Upper lobe of left lung (tissue), 4 donors: Measurements from ENCODE around the gene NKAIN2.

Experiments used
- POLR2AphosphoS5 ChIP-seq, 2 donors: sonication (generic); formaldehyde crosslinking; IDR thresholded peaks; one replicate each; pipeline ENCODE4 v1.5.1; 2017; ENCODE audit warnings: antibody characterized with exemption in 2 of 2
- TF ChIP-seq, protein P1 (sequence below), 6 experiments: fragments of 450-650 bp in 4 of 6; fragments of 200-600 bp in 2 of 6; sonication (generic) in 2 of 6; IDR thresholded peaks; one replicate each; pipeline ENCODE4 v1.5.1; 2016 to 2019; ENCODE audit warnings: antibody characterized with exemption in 6 of 6

DNA sequence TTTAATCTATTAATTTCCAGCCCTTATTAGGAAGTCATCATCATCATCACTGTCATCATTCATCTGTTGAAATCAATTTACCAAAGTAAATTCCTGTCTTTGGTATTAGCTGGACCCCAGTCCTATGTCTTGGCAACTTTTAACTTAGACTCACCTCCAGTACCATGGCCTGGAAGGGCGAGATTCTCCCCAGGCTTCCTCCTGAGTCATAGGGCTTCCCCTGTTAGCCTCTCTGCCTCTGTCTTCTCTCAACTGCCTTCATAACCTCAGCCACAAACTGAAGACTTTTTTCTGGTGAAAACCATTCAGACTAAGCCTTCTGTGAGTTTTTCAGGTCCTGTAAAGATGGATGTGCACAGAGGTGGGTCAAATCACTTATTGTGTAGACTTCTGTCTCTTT, 95.0 kb downstream of the NKAIN2 start:
- TF ChIP-seq, protein P1, sequence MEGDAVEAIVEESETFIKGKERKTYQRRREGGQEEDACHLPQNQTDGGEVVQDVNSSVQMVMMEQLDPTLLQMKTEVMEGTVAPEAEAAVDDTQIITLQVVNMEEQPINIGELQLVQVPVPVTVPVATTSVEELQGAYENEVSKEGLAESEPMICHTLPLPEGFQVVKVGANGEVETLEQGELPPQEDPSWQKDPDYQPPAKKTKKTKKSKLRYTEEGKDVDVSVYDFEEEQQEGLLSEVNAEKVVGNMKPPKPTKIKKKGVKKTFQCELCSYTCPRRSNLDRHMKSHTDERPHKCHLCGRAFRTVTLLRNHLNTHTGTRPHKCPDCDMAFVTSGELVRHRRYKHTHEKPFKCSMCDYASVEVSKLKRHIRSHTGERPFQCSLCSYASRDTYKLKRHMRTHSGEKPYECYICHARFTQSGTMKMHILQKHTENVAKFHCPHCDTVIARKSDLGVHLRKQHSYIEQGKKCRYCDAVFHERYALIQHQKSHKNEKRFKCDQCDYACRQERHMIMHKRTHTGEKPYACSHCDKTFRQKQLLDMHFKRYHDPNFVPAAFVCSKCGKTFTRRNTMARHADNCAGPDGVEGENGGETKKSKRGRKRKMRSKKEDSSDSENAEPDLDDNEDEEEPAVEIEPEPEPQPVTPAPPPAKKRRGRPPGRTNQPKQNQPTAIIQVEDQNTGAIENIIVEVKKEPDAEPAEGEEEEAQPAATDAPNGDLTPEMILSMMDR (IDR thresholded peaks at IDR 0.05), result no peak
- no peak for TF ChIP-seq POLR2AphosphoS5 (IDR thresholded peaks at IDR 0.05)
